Stimulated activated CD8-positive, alpha-beta memory T cell treated with anti-CD3 and anti-CD28 coated beads, Interleukin-7, amount 100 ng/mL, for 1 hour (primary cell): ENCODE results near the gene CZIB.

Experiments used
- DNase-seq, 2 donors: peaks; one replicate each; pipeline ENCODE4 v3.0.0-alpha.2; 2020; ENCODE audit warnings: low read depth in 2 of 2

The CZIB gene

DNA sequence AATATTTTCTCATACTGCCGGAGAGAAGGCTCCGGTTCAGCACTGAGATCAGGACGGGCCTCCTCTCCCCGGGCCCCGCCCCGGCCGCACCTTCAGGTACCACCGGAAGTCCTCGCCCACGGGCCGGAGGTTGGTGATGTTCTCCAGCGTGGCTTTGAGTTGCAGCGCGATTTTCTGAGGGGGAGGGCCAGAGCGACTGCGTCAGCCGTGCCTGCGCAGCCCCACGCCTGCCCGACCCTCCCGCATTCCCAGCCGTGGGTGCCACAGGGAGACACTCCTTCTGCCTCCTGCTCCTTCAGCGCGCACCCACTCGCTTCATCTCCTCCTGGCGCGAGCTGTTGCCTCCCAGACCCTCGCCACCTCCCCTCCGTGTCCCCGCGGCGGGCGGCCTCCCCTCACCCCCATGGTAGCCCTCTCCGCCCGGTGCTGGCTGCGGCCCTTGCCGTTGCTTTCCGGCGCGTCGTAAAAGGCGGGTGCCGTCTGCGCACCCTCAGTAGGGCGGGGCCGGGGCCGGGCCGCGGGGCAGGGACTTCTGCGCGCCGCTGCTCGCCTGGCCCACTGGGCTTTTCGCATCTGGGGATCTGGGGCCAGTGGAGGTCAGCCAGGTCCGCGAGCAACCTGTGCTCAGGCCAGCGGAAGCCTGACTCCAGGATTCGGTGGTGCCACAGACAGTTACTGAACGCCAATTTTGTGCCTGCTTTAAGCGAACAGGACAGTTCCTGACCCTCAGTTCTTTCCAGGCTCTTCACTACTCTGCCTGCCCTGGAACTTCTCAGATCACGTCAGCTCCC, at the start of gene CZIB:
Gene CZIB, minus strand, starts transcription at position 464 of the 791 bp plus-strand sequence. Its CDS starts 59 bp downstream, at position 405.
- DNase-seq, result peak; percentile 86 to 87

DNA sequence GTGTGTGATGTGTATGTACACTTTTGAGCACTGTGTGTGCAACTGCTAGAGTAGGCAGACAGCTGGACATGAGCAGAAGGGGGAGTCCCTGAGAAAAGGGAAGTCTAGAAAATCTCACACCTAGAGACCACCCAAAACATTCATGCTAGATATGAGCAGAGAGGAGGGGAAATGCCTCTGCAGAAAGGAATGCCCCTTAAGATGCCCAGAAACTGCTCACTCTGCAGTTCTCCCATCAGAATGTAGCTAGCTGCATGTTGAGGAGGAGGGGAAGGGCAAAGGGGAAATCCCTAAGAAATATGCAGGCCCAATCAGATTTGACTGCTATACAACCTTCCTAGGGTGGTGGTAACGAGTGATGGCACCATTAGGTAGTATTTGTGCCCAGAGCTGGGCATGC, 49.7 kb upstream of the CZIB start:
- DNase-seq, result no peak

DNA sequence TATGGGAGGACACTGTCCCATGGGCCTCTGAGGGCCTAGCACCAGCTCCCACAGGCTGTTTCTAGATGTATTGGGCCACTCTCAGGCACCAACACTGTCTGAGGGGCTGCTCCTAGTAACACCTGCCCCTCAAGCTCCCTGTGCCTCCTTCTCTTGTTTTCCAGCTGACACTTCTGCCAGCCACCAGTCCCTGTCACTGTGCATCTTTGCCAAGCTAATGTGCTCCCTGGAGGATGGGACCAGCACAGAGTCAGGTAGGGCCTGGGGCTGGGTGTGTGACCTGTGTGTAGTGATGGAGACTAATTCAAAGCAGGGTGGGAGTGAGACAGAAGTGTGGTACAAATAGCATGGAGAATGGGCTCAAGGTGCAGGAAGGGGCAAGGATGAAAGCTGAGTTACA, 47.3 kb upstream of the CZIB start:
- DNase-seq, result no peak

DNA sequence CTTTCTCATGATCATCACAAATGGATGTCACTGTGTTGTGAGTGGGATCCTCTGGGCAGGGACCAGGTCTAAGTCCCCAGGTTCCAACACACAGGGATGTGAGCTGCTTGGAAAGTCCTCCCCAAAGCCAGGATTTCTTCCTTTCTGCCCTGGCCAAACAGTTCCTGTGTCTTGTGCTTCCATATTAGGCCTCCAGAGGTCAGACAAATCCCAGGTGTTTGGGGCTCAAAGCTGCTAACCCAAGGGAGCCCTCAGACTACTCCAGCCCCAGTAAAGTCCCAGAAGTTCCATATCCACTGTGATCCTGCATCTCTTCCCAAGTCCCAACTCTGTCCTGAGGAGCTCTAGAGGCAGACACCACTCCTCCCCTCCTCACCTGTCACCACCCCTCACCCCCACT, 45.6 kb upstream of the CZIB start:
- DNase-seq, result no peak

DNA sequence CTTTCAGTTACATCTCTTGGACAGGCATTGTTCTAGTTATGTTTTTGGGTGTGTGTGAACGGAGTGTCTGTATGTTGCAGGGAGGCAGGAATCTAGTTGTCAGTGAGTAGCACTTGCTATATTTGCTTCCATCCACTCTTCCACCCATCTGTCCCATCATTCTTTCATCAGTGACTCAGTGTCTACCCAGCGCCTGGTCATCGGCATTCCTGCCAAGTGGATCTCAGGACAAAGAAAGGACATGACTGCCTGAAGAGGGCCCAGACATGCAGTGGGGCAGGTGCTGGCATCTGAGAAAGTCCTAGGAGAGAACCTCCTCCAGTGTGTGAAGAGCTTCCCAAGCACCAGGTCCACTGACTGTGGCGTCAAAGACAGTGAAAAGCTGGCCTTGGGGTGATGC, 45.1 kb upstream of the CZIB start:
- DNase-seq, result no peak

DNA sequence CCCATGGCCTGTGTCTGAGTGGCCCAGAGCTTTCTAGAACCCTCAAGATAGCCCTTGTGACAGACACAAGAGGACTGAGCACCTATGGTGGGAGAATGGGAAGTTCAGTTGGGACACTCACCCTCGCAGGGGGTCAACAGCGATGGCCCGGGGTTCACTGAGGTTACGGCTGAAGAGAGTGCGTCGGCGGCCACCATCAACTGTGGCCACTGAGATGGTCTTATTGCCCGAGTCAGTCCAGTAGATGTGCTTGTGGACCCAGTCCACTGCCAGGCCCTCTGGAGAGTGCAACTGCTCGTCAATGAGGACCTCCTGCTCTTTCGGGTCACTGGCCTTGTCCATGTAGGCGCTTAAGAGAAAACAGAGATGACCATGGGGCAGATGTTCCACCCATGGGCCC, 43.6 kb upstream of the CZIB start:
- no peak for DNase-seq

DNA sequence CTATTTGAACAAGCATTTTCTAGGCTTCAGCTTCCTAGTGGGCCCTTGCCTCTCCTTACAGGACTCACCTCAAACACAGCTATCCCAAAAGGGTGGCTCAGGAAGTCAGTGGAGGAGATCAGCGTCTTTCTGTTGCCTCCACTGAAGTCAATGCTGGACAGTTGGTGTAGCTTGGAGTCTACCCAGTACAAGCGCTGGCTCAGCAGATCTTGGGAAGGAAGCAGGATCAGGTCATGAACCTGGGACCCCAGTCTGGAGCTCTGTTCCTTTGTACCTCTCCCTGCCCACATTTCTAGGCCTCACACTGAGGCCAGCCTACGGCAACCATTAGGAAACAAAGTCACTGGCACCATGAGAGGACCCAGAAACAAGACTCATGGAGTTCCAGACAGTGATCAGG, 41.6 kb upstream of the CZIB start:
- no peak for DNase-seq

DNA sequence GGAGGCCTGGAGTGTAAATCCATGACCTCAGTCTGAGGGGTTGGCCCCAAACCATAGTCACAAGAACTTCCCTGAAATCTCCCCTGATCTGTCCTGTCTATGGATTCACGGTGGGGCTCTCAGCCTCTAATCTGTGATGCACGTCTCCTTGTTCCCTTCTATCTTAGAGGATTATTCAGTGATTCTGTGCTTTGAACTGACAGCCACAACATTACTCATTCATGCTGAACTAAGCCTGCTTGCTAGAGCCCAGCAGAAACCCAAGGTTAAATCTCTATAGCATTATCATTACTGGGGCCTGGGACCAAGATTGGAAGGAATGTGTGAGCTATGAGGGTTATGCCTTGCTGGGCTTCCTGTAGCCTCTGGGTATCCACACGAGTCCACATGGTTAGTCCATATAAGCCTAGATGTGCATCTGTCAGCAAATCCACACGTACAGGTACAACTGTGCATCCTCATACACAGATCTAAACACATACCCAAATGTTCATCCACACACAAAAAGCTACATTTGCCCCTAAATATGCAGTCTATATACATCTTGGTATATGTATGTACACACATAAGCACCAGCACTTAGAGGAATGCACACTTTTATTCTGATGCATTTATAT, 40.3 kb upstream of the CZIB start:
- no peak for DNase-seq

DNA sequence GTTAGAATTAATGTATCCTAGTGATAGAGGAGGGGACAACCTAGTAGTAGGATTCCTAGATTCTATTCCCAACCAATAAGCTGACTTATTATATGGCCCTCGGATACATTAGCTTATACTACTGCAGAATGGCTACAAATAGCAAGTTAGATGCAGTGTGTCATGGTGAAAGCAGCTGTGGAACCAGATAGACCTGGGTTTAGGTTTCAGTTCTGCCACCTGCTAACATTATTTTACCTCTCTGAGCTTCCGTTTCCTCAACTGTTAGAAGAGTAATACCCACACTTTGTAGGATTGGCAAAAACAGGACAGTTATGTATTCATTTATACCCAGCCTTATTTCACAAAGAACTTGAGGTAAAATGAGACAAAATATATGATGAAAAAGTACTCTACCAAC, 39.5 kb upstream of the CZIB start:
- no peak for DNase-seq

DNA sequence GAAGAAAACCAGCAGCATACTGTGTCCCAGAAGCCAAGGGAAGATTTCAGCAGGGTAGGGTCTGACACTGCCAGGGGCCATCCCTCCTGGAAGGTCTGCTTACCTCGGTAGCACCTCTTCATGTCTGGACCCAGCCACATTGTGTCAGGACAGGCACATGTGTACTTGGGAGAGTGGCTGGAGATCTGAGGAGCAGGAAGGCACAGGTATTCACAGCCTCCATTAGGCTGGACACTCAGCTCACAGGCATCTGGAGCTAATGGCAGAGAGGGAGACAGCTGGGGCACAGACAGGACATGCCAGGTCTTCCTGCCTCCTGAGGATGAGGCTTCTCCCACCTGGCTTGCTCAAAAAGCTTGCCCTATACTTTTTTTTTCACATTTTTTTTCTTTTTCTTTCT, 37.8 kb upstream of the CZIB start:
- no peak for DNase-seq

DNA sequence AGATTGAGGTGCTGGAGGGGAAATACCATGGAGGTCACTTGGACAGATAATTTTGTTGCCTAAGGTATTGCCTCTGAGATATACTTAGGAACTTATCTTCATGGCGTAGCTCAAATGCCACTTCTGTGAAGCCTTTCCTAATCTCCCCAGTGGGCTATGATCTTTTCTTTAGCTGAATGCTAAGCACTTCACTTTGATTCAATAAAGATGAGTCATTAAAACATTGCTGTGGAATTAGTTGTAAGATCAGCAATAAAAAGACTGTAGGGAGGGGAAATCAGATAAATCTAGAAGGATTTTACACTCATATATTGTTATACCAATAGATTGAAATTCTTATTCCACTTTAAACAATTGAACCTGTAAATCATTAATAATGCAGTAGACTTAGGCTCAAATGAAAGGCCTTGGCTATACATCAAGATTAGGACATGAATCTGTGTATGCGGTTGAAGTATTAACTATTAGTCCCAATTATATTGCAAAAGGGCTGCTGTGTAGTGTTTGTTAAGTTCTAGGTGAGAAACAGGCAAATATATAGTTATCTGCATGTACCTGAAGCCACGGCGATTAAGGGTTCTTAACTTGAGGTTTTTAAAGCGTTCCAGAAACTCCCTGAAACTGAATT, 37.1 kb upstream of the CZIB start:
- DNase-seq, result no peak

DNA sequence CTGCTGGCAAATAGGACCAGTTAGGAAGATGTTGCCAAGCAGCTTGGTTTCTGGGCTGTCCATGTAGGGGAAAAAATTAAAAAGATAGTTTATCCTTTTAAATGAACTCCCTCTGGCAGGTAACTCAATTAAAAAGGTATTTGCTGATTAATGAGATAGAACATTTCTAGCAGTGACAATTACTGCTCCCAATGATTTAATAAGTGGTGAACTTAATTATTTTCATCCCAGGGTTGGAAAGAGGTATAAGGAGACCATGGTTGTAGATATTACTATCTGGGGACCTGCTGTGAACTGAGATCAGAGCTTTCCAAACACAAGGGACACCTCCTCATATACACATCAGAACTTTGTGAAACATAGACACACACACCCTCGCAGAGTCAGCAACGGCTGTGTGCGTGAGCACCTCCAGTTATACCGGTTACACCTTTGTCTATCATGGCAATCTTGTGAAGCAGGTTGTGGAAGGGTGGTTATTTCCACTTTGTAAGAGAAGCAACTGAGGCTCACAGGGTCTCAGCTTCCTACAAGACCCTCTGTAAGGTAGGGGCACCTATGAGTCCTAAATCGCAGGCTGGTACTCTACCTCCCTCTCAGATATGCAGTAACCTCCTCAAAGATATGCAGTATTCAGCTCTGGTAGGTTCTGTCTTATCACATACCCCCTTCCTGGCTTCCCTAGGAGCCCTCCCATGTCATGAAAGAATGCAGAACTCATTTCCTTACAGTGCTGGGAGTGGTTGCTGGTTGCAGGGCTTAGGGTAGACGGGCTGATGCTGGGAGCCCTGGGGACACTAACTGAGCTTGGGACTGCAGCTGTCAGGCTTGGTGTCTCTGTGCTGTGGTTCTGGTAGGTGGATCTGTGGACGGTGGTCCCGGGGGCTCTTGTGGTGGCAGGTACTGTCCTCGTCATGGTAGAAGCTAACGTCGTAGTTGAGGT, 36.3 kb upstream of the CZIB start:
- DNase-seq, result no peak

DNA sequence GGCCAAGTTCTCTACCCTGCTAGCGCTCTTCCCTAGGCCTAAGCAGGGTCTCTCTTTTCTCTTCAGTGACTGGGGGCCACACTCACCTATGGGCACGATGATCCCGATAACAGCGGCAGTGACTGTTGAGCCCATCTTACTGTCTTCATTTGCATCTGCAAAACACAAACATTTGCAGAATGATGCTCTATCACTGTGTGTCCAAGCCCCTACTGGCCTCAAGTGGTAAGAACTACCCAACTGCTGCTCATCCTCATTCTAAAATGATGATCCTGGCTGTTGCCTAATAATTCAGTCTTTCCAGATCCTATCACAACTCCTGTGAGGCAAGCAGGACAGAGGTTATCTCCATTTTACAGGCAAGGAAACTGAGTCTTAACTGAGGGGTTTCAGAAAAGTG, 34.6 kb upstream of the CZIB start:
- DNase-seq, result no peak

DNA sequence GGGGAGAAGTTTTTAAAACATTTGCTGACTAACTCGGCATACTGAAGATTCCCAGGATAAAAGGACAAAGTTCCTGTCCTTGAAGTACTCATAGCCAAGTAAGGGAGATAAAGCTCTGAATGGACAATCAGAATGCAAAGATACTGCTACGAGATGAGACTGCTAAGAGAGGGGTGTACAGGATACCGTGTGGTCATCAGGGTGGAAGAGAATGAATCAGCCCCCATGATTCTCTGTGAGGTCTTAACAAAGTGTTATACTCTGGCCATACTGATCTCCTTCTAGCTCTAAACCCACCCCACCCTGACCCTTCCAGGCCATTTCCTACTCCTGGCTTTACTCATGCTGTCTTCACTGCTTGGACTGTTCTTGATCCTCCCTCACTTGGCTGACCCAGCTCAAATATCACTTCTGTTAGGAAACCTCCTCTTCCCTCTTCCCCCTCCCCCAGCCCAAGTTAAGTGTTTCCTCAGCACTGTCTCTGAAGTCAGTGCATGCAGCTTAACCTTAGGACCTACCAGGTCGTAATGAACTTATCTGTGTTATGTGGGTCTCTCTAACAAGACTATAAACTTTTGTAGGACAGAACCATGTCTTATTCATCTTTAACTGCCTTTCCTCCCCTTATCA, 33.7 kb upstream of the CZIB start:
- no peak for DNase-seq

DNA sequence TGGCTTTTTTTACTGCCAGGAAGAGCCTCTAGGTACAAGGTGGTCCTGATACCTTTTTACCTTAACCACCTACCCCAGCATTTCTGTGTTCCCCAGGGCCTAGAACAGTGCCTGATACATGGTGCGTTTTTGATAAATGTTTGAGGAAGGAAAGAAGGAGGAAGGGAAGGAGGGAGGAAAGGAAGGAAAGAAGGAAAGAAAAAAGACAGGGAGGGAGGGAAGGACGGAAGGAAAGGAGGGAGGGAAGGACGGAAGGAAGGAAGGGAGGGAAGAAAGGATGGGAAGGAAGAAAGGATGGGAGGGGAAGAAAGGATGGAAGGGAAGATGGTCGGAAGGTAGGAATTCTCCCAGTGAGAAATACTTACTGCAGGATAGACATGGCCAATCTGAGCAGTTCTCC, 29.9 kb upstream of the CZIB start:
- no peak for DNase-seq

DNA sequence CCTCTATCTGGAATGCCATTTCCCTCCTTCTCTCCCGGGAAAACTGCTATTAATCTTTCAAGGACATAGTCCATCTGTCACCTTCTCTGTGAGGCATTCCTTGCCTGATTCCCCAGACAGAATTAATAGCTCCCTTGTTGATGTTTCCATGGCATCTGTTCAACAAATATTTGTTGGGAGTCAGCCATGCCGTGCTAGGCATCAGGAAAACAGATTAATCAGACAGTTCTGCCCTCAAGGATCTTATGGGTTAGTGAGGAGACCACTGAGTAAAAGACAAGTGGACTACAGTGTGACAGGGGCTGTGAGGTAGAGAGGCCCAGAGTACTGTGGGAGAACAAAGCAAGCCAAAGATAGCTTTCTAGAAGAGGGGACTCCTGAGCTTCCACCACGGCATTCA, 29.3 kb upstream of the CZIB start:
- DNase-seq, result no peak

DNA sequence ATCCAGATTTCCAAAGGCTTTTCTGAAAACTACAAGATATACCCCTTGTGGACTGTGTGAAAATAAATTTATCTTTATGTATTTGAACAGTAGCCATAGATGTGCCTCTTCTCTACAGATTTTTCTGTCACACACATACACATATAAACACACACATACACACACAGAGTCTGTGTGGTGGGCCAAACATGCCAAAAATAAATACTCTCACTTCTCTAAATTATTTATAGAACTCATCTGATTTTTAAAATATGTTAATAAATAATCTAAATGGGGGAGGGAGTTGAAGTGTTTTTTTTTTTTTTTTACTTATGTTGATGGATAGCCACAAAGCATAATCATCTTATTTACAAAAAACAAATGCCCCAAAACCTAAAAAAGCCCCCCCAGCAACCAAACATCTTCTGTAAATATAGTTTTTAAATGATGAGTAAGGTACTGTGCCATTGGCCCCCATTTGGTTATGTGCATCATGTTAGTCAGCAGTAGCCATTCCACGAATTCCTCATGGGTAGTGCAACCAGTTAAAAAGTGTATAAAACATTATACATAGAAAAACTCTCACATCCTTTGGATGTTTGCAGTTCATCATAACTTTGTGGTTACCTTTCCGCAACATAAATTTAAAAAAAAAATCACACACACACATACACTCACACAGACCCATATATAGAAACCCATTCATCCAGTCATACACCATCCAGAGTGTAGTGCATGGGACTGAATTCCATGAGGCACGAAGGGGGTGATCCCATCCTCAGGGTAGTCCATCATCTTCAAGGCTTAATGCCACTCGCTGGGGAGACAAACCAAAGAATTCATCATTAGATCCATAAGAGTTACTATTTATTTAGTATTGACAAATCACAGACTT, 26.1 kb upstream of the CZIB start:
- no peak for DNase-seq

DNA sequence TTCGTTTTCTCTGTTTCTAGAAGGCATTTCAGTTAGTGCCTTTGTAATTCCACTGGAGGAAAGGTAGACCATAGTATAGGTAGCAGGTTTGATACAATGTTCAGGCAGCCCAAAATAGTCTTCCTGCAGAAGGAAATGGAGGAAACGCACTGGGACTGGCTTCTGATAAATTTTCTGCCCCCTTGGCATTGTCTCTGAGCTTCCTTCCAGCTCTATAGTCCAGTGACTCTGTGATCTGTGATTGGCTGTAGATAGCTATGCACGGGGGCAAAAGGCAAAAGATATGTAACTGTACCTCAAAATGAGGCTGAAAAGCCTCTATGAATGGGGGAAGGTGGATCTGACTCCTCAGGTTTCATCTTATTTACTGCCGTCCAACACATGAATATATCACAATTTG, 23.7 kb upstream of the CZIB start:
- DNase-seq, result no peak

DNA sequence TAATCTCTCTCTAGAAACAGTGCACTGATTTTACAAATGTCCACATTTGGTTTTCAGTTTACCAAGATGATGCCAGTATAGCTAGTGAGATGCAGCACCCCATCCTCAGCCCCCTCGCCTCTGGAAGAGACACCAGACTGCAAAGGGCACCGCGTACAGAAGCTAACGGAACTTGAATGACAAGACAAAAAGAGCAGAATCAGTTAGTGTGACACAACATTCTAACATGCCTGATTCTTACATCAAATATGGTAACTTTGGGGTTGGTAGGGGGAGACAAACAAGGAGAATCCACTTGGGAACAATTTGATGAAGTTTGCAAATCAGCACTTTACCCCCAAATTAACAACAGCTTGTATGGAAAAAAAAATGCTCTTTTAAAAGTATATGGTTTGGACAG, 21.9 kb upstream of the CZIB start:
- DNase-seq, result no peak

DNA sequence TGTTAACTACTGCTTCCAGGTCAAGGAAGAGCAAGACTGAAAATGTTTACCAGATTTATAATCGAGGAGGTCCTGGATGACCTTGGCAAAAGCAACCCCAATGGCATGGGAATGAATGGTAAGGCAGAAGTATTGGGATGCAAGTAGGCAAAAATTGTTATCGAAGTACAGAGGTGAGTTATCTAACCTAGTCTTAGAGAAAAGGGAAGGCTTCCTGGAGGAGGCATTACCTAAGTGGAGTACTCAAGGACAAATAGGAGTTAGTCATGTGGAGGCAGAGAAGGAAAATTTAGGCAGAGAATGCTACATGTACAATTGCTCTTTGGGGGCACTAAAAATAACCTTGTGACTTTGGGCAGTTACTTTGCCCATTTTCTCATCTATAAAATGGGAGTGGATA, 21.4 kb upstream of the CZIB start:
- no peak for DNase-seq
